ENCODE measurements around the gene CMTR1.
"Not testable (repeated sequence)": the region's sequence is repeated elsewhere in the genome, so short reads cannot be mapped to it uniquely, and the experiment has no call there.

CMTR1 gene

DNA sequence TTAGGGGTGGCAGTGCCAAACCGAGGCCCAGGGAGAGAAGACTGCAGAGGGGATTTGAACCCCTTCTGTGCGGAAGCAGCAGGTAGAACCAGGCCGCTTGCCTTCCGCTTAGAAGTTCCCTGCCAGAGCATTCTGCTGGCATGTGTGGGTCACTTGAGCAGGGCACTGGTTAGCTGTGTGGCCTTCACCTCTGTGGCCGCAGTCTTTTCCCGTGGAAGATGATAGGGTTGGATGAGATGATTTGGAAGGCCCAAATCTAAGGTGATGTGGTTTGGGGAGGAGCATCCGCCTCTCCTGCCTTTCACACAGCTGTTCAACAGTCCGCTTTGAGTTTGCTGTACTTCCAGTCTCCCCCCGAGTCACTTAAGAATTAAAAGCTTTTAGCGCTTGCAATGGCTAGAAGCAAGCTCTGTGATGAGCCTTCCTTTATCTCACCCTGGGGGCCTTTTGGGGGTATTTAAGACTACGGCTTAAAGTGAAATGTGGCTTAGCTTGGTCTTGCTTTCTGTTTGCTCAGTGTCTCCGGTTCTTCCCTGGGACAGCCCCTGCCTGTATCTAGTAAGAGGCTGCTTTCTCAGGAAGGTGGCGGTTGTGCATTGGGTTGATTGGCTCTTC is 743 bp downstream of the CMTR1 start:
- Histone ChIP-seq H3K36me3 (ENCODE audit: control insufficient read depth in 5 of 5, insufficient read depth in 5 of 5, low read length in 5 of 5) (peaks cover 15 to 35% (median 29%) of the 10 kb centered on the region in 5 donors), H3K4me3 (ENCODE audit: low read depth in 1 of 5, low read length in 5 of 5) (peak overlapping the region; percentile 74 to 97 (median 90)), H3K27ac (ENCODE audit: low read depth, low read length) (peak overlapping the region; percentile 79), H3K9me3 (ENCODE audit: control insufficient read depth in 5 of 5, low read length in 5 of 5) (no peaks in the 10 kb centered on the region), H3K9ac (ENCODE audit: low read length in 5 of 5) (peak overlapping the region; percentile 65 to 99 (median 92)), H3K4me1 (ENCODE audit: control insufficient read depth in 5 of 5, insufficient read depth in 5 of 5, low read length in 5 of 5) (peaks cover 0 to 20% (median 17%) of the 10 kb centered on the region in 5 donors), H3K27me3 (ENCODE audit: control insufficient read depth in 5 of 5, insufficient read depth in 4 of 5, low read length in 5 of 5) (no peaks in the 10 kb centered on the region)

DNA sequence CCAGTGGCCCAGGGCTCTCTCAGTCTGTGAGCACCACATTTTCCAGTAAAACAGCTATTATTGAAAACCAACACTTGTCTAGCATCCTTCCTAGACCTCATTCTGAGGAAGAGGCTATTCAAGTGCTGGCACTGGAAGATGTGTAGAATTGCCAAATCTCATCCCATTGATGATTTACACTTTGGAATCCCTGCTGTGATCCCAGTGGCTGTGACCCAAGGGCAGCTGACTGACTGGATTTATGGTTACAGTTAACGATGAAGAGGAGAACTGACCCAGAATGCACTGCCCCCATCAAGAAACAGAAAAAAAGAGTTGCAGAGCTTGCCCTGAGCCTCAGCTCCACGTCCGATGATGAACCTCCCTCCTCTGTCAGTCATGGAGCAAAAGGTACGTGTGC is 2.4 kb downstream of the CMTR1 start:
- Histone ChIP-seq H3K36me3 (ENCODE audit: control insufficient read depth in 5 of 5, insufficient read depth in 5 of 5, low read length in 5 of 5) (peaks cover 22 to 50% (median 31%) of the 10 kb centered on the region in 5 donors), H3K27me3 (ENCODE audit: control insufficient read depth in 5 of 5, insufficient read depth in 4 of 5, low read length in 5 of 5) (no peaks in the 10 kb centered on the region), H3K4me1 (ENCODE audit: control insufficient read depth in 5 of 5, insufficient read depth in 5 of 5, low read length in 5 of 5) (peaks cover 0 to 20% (median 17%) of the 10 kb centered on the region in 5 donors), H3K4me3 (ENCODE audit: low read depth in 1 of 5, low read length in 5 of 5) (no peak overlapping the region), H3K9me3 (ENCODE audit: control insufficient read depth in 5 of 5, low read length in 5 of 5) (no peaks in the 10 kb centered on the region), H3K27ac (ENCODE audit: low read depth, low read length) (no peak overlapping the region), H3K9ac (ENCODE audit: low read length in 5 of 5) (no peak overlapping the region)

DNA sequence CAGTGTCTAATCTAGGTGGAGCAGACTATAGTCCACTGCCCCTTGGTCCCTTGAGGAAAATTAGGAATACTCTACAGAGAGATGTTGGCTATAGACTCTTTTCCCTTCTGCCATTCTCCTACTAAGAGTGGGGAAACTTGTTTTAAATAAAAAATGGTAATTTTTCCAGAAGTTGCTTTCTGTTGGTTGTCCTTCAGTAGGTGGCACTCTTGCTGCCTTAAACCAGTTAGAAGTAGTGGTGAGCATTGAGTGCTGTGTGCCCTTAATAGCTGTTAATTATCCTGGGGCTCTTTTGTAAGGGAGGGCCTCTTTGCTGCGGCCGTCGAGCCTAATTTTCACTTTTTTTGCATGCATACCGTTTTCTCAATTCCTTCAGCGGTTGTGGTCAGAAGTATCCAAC is 2.8 kb downstream of the CMTR1 start:
- H3K27ac ChIP-seq (ENCODE audit: low read depth, low read length): no peak overlapping the region
- H3K36me3 ChIP-seq (ENCODE audit: control insufficient read depth in 5 of 5, insufficient read depth in 5 of 5, low read length in 5 of 5): peaks cover 25 to 55% (median 32%) of the 10 kb centered on the region in 5 donors
- no peak overlapping the region for H3K4me3 ChIP-seq (ENCODE audit: low read depth in 1 of 5, low read length in 5 of 5)
- H3K27me3 ChIP-seq (ENCODE audit: control insufficient read depth in 5 of 5, insufficient read depth in 4 of 5, low read length in 5 of 5): no peaks in the 10 kb centered on the region
- no peak overlapping the region for H3K9ac ChIP-seq (ENCODE audit: low read length in 5 of 5)
- H3K9me3 ChIP-seq (ENCODE audit: control insufficient read depth in 5 of 5, low read length in 5 of 5): no peaks in the 10 kb centered on the region
- peaks cover 0 to 20% (median 17%) of the 10 kb centered on the region in 5 donors for H3K4me1 ChIP-seq (ENCODE audit: control insufficient read depth in 5 of 5, insufficient read depth in 5 of 5, low read length in 5 of 5)

DNA sequence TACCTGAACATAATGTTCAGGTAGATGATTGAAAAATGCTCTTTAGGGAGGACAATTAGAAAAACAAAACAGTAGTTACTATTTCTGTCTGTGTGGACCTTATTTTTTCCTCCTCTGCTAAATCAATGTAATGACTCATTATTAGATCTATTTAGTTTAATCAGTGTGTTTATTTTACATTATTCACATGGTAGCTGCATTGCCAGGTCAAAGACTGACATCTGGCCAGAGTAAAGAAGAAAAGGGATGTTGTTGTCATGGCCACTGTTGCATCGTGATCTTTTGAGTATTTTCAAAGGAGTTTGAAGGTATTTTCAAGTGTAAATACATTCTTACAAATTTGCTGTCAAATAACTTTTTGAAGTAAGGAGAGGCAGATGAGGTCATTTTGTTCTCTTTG is 5.9 kb downstream of the CMTR1 start:
- H3K4me3 ChIP-seq (ENCODE audit: low read depth in 1 of 5, low read length in 5 of 5): no peak overlapping the region
- no peaks in the 10 kb centered on the region for H3K9me3 ChIP-seq (ENCODE audit: control insufficient read depth in 5 of 5, low read length in 5 of 5)
- no peak overlapping the region for H3K9ac ChIP-seq (ENCODE audit: low read length in 5 of 5)
- no peak overlapping the region for H3K27ac ChIP-seq (ENCODE audit: low read depth, low read length)
- H3K27me3 ChIP-seq (ENCODE audit: control insufficient read depth in 5 of 5, insufficient read depth in 4 of 5, low read length in 5 of 5): no peaks in the 10 kb centered on the region
- peaks cover 0 to 23% (median 10%) of the 10 kb centered on the region in 5 donors for H3K4me1 ChIP-seq (ENCODE audit: control insufficient read depth in 5 of 5, insufficient read depth in 5 of 5, low read length in 5 of 5)
- peaks cover 27 to 67% (median 39%) of the 10 kb centered on the region in 5 donors for H3K36me3 ChIP-seq (ENCODE audit: control insufficient read depth in 5 of 5, insufficient read depth in 5 of 5, low read length in 5 of 5)

DNA sequence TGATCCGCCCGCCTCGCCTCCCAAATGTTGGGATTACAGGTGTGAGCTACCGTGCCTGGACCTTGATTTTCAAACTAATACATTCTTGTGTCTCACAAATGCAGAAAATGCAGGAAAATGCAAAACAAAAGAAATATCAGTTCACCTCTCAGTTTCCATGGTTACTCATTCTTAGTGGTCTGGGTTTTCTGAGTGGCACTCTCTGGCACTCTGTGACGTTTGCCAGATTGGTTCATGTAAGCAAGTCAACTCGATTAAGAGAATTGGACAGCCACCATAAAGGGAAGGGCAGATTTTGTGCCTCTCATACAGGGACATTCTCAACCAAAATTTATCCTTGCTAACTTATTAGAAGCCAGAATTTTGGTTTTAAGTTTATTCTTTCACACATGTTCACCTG is 8.6 kb downstream of the CMTR1 start:
- Histone ChIP-seq H3K9me3 (ENCODE audit: control insufficient read depth in 5 of 5, low read length in 5 of 5) (no peaks in the 10 kb centered on the region), H3K4me1 (ENCODE audit: control insufficient read depth in 5 of 5, insufficient read depth in 5 of 5, low read length in 5 of 5) (peaks cover 0 to 17% (median 5%) of the 10 kb centered on the region in 5 donors), H3K27ac (ENCODE audit: low read depth, low read length) (no peak overlapping the region), H3K4me3 (ENCODE audit: low read depth in 1 of 5, low read length in 5 of 5) (no peak overlapping the region), H3K36me3 (ENCODE audit: control insufficient read depth in 5 of 5, insufficient read depth in 5 of 5, low read length in 5 of 5) (peaks cover 42 to 75% (median 44%) of the 10 kb centered on the region in 5 donors), H3K27me3 (ENCODE audit: control insufficient read depth in 5 of 5, insufficient read depth in 4 of 5, low read length in 5 of 5) (no peaks in the 10 kb centered on the region), H3K9ac (ENCODE audit: low read length in 5 of 5) (no peak overlapping the region)

DNA sequence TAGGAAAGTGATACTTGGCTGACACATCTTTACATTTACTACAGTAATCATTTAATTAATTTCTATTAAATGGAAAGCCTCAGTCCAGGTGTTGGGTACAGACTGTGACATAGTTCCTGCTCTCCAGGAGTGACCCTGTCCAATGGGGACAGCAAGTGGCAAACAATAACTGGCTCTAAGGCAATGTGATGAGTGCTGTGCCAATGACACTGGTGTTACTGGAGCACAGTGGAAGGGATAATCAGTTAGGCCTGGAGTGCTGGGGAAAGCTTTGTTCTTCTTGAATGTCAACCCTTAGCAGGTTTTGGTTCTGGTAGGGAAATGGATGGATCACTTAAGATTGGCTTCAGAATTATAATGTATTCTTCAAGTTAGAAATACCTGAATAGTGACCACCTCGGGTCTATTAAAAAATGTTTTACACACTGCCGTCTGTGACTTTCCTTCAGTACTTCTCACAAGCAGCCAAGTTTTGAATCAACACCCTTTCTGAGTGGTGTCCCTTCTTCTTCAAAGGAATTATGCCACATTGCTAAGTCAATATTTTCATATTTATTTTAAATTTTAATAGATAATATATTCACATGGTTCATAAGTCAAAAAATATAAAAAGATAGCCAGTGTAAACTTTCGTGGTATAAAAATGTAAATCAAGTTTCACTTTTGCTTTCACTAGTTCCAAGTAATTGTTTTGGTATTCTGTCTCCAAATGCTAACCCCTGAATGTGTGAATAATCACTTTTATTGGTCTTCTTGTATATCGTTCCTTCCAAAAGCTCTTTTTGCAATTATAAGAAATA is 9.6 kb downstream of the CMTR1 start:
- H3K27me3 ChIP-seq (ENCODE audit: control insufficient read depth in 5 of 5, insufficient read depth in 4 of 5, low read length in 5 of 5): no peaks in the 10 kb centered on the region
- H3K36me3 ChIP-seq (ENCODE audit: control insufficient read depth in 5 of 5, insufficient read depth in 5 of 5, low read length in 5 of 5): peaks cover 41 to 76% (median 48%) of the 10 kb centered on the region in 5 donors
- H3K4me3 ChIP-seq (ENCODE audit: low read depth in 1 of 5, low read length in 5 of 5): peak overlapping the region in 4 of 5 donors; percentile 41 to 52 (median 45)
- peaks cover 0 to 17% (median 5%) of the 10 kb centered on the region in 5 donors for H3K4me1 ChIP-seq (ENCODE audit: control insufficient read depth in 5 of 5, insufficient read depth in 5 of 5, low read length in 5 of 5)
- H3K9me3 ChIP-seq (ENCODE audit: control insufficient read depth in 5 of 5, low read length in 5 of 5): no peaks in the 10 kb centered on the region
- H3K27ac ChIP-seq (ENCODE audit: low read depth, low read length): peak overlapping the region; percentile 54
- peak overlapping the region; percentile 15 to 74 (median 42) for H3K9ac ChIP-seq (ENCODE audit: low read length in 5 of 5)

DNA sequence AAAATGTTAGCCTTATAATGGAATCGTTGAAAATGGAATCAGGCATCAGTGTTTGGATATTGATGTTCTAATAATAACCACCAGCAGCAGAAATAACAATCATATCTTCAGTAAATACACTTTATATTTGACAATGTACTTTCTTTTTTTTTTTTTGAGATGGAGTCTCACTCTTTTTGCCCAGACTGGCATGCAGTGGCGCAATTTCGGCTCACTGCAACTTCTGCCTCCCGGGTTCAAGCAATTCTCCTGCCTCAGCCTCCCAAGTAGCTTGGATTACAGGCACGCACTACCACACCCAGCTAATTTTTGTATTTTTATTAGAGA is 10.2 kb downstream of the CMTR1 start:
- H3K9me3 ChIP-seq (ENCODE audit: control insufficient read depth in 5 of 5, low read length in 5 of 5); H3K27me3 ChIP-seq (ENCODE audit: control insufficient read depth in 5 of 5, insufficient read depth in 4 of 5, low read length in 5 of 5); H3K27ac ChIP-seq (ENCODE audit: low read depth, low read length): not testable (repeated sequence)
- Histone ChIP-seq H3K9ac (ENCODE audit: low read length in 5 of 5) (peak overlapping the region in 3 of 5 donors; percentile 15 to 74 (median 72)), H3K4me3 (ENCODE audit: low read depth in 1 of 5, low read length in 5 of 5) (peak overlapping the region in 3 of 5 donors; percentile 41 to 52 (median 49)), H3K4me1 (ENCODE audit: control insufficient read depth in 5 of 5, insufficient read depth in 5 of 5, low read length in 5 of 5) (peaks cover 0 to 17% (median 5%) of the 10 kb centered on the region in 5 donors), H3K36me3 (ENCODE audit: control insufficient read depth in 5 of 5, insufficient read depth in 5 of 5, low read length in 5 of 5) (peaks cover 39 to 76% (median 45%) of the 10 kb centered on the region in 5 donors)

DNA sequence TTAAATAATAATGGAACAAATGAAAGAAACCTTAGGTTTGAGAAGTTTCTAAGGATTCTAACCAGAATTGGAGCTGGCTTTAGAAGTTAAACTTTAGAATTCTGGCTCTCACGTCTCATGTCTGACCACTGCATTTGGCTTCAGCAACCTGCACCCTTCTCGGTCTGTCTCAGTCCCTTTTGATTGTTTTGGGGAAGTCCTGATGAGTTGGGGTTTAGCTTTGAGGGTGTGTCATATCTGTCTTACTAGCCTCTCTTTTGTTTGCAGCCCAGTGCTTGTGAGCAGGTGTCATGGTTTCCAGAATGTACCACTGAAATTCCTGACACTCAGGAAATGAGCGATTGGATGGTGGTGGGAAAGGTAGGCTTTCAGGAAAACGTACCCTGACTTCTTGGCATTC is 17.0 kb downstream of the CMTR1 start:
- H3K36me3 ChIP-seq (ENCODE audit: control insufficient read depth in 5 of 5, insufficient read depth in 5 of 5, low read length in 5 of 5): peaks cover 43 to 96% (median 81%) of the 10 kb centered on the region in 5 donors

DNA sequence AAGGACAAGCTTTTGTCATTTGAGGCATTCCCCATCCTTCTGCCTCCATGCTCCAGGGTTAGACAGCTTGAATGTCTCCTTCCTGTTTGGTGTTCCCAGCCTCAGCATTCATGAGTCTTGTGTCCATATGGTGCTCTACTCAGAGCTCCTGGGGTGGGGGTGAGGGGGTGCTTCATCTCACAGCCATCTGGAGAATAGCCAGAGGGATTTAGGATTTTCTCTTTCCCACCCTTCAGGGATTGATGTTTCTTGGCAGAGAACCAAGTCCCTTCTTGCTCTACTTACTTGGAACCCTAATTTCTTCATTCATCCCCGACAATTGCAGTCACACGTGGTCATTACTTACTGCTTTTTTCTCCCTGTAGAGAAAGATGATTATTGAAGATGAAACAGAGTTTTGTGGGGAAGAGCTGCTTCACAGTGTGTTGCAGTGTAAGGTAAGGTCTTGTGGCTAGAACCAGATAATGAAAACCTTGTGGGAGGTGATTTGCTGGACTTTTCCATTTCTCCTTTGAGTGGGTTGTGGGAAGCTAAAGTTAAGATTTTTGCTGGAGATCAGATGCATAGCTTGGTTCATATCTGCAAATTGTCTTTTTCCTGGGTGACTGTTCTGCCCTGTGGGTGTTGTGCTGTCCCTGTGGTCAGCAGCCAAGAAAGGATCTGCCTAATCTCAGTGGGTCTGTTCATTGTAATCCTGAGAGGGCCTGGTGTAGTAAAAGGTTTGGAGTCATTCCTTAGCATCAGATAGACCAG is 18.6 kb downstream of the CMTR1 start:
- Histone ChIP-seq H3K27ac (ENCODE audit: low read depth, low read length) (no peak overlapping the region), H3K36me3 (ENCODE audit: control insufficient read depth in 5 of 5, insufficient read depth in 5 of 5, low read length in 5 of 5) (peaks cover 36 to 96% (median 84%) of the 10 kb centered on the region in 5 donors)

More for the DNA sequence above, 17.0 kb downstream of the CMTR1 start:
- Histone ChIP-seq H3K27ac (ENCODE audit: low read depth, low read length) (no peak overlapping the region), H3K9me3 (ENCODE audit: control insufficient read depth in 5 of 5, low read length in 5 of 5) (no peaks in the 10 kb centered on the region), H3K4me1 (ENCODE audit: control insufficient read depth in 5 of 5, insufficient read depth in 5 of 5, low read length in 5 of 5) (no peaks in the 10 kb centered on the region), H3K4me3 (ENCODE audit: low read depth in 1 of 5, low read length in 5 of 5) (no peak overlapping the region), H3K9ac (ENCODE audit: low read length in 5 of 5) (no peak overlapping the region), H3K27me3 (ENCODE audit: control insufficient read depth in 5 of 5, insufficient read depth in 4 of 5, low read length in 5 of 5) (no peaks in the 10 kb centered on the region)

More for the DNA sequence above, 18.6 kb downstream of the CMTR1 start:
- Histone ChIP-seq H3K9ac (ENCODE audit: low read length in 5 of 5) (no peak overlapping the region), H3K9me3 (ENCODE audit: control insufficient read depth in 5 of 5, low read length in 5 of 5) (no peaks in the 10 kb centered on the region), H3K27me3 (ENCODE audit: control insufficient read depth in 5 of 5, insufficient read depth in 4 of 5, low read length in 5 of 5) (no peaks in the 10 kb centered on the region), H3K4me1 (ENCODE audit: control insufficient read depth in 5 of 5, insufficient read depth in 5 of 5, low read length in 5 of 5) (no peaks in the 10 kb centered on the region), H3K4me3 (ENCODE audit: low read depth in 1 of 5, low read length in 5 of 5) (no peak overlapping the region)
